NCI-H460 (cell line): Measurements from ENCODE around the gene ATOH8. TPM values are rescaled to one million over a fixed set of nuclear protein-coding genes. Genes with fewer than 3 reads are reported as not detected.

Experiments
- DNase-seq: peaks from one replicate; pipeline ENCODE4 v3.0.0-alpha.2; 2016; ENCODE audit warnings: low read depth; ENCODE audit errors: extremely low read depth
- total RNA-seq: library from RNA; depleted of rRNA; stranded (reverse); fragments of >200 nt; shearing (Covaris generic); gene quantifications from 2 replicates; pipeline ENCODE4 v1.2.3, GENCODE V29; 2014

Gene ATOH8
- total RNA-seq, 1 experiment from 2014 or later = 0.89 TPM

- peak; percentile 35 for DNase-seq
Observed at GRCh38 chr2:85750587-85751575, 2.9 kb upstream of the ATOH8 start.

GRCh38 chr2:85751627-85752026 lies 2.2 kb upstream of the ATOH8 start:
- DNase-seq = no peak

- DNase-seq = no peak
Observed at GRCh38 chr2:85753035-85753524, 711 bp upstream of the ATOH8 start.

GRCh38 chr2:85754313-85755095 lies 713 bp downstream of the ATOH8 start:
- DNase-seq = no peak

GRCh38 chr2:85755122-85756027 lies 1.6 kb downstream of the ATOH8 start:
- DNase-seq = no peak

GRCh38 chr2:85756195-85756594 lies 2.4 kb downstream of the ATOH8 start:
- DNase-seq = no peak

GRCh38 chr2:85756822-85757435 lies 3.1 kb downstream of the ATOH8 start:
- DNase-seq = no peak

- DNase-seq = no peak
Observed at GRCh38 chr2:85757860-85758259, 4.1 kb downstream of the ATOH8 start.

GRCh38 chr2:85758361-85759256 lies 4.8 kb downstream of the ATOH8 start:
- no peak for DNase-seq

GRCh38 chr2:85759257-85759613 lies 5.4 kb downstream of the ATOH8 start:
- DNase-seq = no peak

GRCh38 chr2:85760371-85760770 lies 6.6 kb downstream of the ATOH8 start:
- DNase-seq = no peak

- no peak for DNase-seq
Observed at GRCh38 chr2:85760872-85761271, 7.1 kb downstream of the ATOH8 start.

- no peak for DNase-seq
Observed at GRCh38 chr2:85761512-85761944, 7.7 kb downstream of the ATOH8 start.

- no peak for DNase-seq
Observed at GRCh38 chr2:85761946-85762345, 8.2 kb downstream of the ATOH8 start.

GRCh38 chr2:85763132-85763531 lies 9.3 kb downstream of the ATOH8 start:
- no peak for DNase-seq

- no peak for DNase-seq
Observed at GRCh38 chr2:85763831-85764230, 10.0 kb downstream of the ATOH8 start.

- no peak for DNase-seq
Observed at GRCh38 chr2:85765081-85765731, 11.4 kb downstream of the ATOH8 start.

- DNase-seq = no peak
Observed at GRCh38 chr2:85766229-85766628, 12.4 kb downstream of the ATOH8 start.
